Measurements from ENCODE around the gene RNF38.
"Not testable (repeated sequence)": the region's sequence is repeated elsewhere in the genome, so short reads cannot be mapped to it uniquely, and the experiment has no call there.

RNF38 gene

GRCh38 chr9:36423206-36423605 is 23.1 kb upstream of the RNF38 start:
- no peak overlapping the region for H3K27ac ChIP-seq (replicated peaks)
- DNase-seq (ENCODE audit: low read depth in 1 of 2, low spot score in 1 of 2) = no peak
- TF ChIP-seq CTCF (IDR thresholded peaks at IDR 0.05; ENCODE audit: insufficient read depth, low read length) = no peak
- no peak for TF ChIP-seq REST (IDR thresholded peaks at IDR 0.05; ENCODE audit: insufficient replicate concordance, low read depth)
- no peak for TF ChIP-seq SPI1 (IDR thresholded peaks at IDR 0.05; ENCODE audit: borderline replicate concordance, low read depth)
- no peak for TF ChIP-seq GABPA (IDR thresholded peaks at IDR 0.05; ENCODE audit: low read depth)
- TF ChIP-seq POLR2AphosphoS5 (IDR thresholded peaks at IDR 0.05; ENCODE audit: low read depth) = no peak

GRCh38 chr9:36416890-36417289 is 16.8 kb upstream of the RNF38 start:
- H3K27ac ChIP-seq (replicated peaks) = no peak overlapping the region
- no peak for TF ChIP-seq REST (IDR thresholded peaks at IDR 0.05; ENCODE audit: insufficient replicate concordance, low read depth)
- no peak for TF ChIP-seq GABPA (IDR thresholded peaks at IDR 0.05; ENCODE audit: low read depth)
- TF ChIP-seq SPI1 (IDR thresholded peaks at IDR 0.05; ENCODE audit: borderline replicate concordance, low read depth) = no peak
- no peak for TF ChIP-seq POLR2AphosphoS5 (IDR thresholded peaks at IDR 0.05; ENCODE audit: low read depth)
- TF ChIP-seq CTCF (IDR thresholded peaks at IDR 0.05; ENCODE audit: insufficient read depth, low read length) = no peak
- H3K27me3 ChIP-seq (ENCODE audit: insufficient read depth, poor library complexity, severe bottlenecking) = no peaks in the 10 kb centered on the region
- H3K4me3 ChIP-seq (replicated peaks; ENCODE audit: insufficient read depth, low read length) = no peak overlapping the region
- DNase-seq (ENCODE audit: low read depth in 1 of 2, low spot score in 1 of 2) = no peak

More at GRCh38 chr9:36423206-36423605, 23.1 kb upstream of the RNF38 start:
- no peaks in the 10 kb centered on the region for H3K27me3 ChIP-seq (ENCODE audit: insufficient read depth, poor library complexity, severe bottlenecking)
- no peak overlapping the region for H3K4me3 ChIP-seq (replicated peaks; ENCODE audit: insufficient read depth, low read length)

GRCh38 chr9:36415822-36416525 is 15.9 kb upstream of the RNF38 start:
- TF ChIP-seq POLR2AphosphoS5 (IDR thresholded peaks at IDR 0.05; ENCODE audit: low read depth) (no peak), SPI1 (IDR thresholded peaks at IDR 0.05; ENCODE audit: borderline replicate concordance, low read depth) (no peak), REST (IDR thresholded peaks at IDR 0.05; ENCODE audit: insufficient replicate concordance, low read depth) (no peak), CTCF (IDR thresholded peaks at IDR 0.05; ENCODE audit: insufficient read depth, low read length) (no peak), GABPA (IDR thresholded peaks at IDR 0.05; ENCODE audit: low read depth) (no peak)
- DNase-seq (ENCODE audit: low read depth in 1 of 2, low spot score in 1 of 2) = no peak
- no peaks in the 10 kb centered on the region for H3K27me3 ChIP-seq (ENCODE audit: insufficient read depth, poor library complexity, severe bottlenecking)
- no peak overlapping the region for H3K4me3 ChIP-seq (replicated peaks; ENCODE audit: insufficient read depth, low read length)
- no peak overlapping the region for H3K27ac ChIP-seq (replicated peaks)

GRCh38 chr9:36411410-36411809 is 11.3 kb upstream of the RNF38 start:
- not testable (repeated sequence) for H3K27me3 ChIP-seq (ENCODE audit: insufficient read depth, poor library complexity, severe bottlenecking); DNase-seq (ENCODE audit: low read depth in 1 of 2, low spot score in 1 of 2); H3K27ac ChIP-seq (replicated peaks); H3K4me3 ChIP-seq (replicated peaks; ENCODE audit: insufficient read depth, low read length)

GRCh38 chr9:36409076-36409475 is 9.0 kb upstream of the RNF38 start:
- not testable (repeated sequence) for H3K27ac ChIP-seq (replicated peaks); DNase-seq (ENCODE audit: low read depth in 1 of 2, low spot score in 1 of 2); H3K27me3 ChIP-seq (ENCODE audit: insufficient read depth, poor library complexity, severe bottlenecking); H3K4me3 ChIP-seq (replicated peaks; ENCODE audit: insufficient read depth, low read length)

Measured in HL-60 (cell line).